Common myeloid progenitor, CD34-positive (primary cell): ENCODE measurements around the gene MAN2A1.

Experiments used
- CTCF ChIA-PET: fragments of 350-600 bp; sonication (Branson Sonifier 250); formaldehyde crosslinking; loops from one replicate; lab custom pipeline; 2021; ENCODE audit warnings: antibody characterized with exemption; lab: Charles Lee
- POLR2A ChIA-PET: fragments of 350-600 bp; sonication (Branson Sonifier 250); formaldehyde crosslinking; loops from one replicate; lab custom pipeline; 2021; ENCODE audit warnings: antibody characterized with exemption; lab: Charles Lee
- DNase-seq, 3 donors: peaks; one replicate each; pipeline versions ENCODE4 v3.0.0 to v3.0.0-alpha.2; 2013
- H3K27ac ChIP-seq, 2 experiments: 1 replicate in 1 of 2; 2 replicates in 1 of 2; pipeline ENCODE4 v1.7.0; 2013; ENCODE audit warnings: inconsistent platforms in 2 of 2, low read length in 2 of 2, mild to moderate bottlenecking in 2 of 2, low read depth in 1 of 2, moderate library complexity in 1 of 2; ENCODE audit not compliant: severe bottlenecking in 2 of 2, insufficient read depth in 1 of 2, poor library complexity in 1 of 2
- H3K27me3 ChIP-seq, 5 experiments: replicated peaks in 2 of 5; 1 replicate in 3 of 5; 2 replicates in 2 of 5; pipeline versions ENCODE4 v1.6.1 to v1.7.0; 2013; ENCODE audit warnings: low read length in 4 of 5, mild to moderate bottlenecking in 2 of 5, moderate library complexity in 2 of 5, inconsistent platforms in 1 of 5; ENCODE audit not compliant: insufficient read depth in 5 of 5, control insufficient read depth in 4 of 5
- H3K36me3 ChIP-seq, 4 experiments: 1 replicate in 2 of 4; 2 replicates in 2 of 4; pipeline versions ENCODE4 v1.6.1 to v1.7.0; 2013; ENCODE audit warnings: low read length in 3 of 4, control low read depth in 1 of 4, mild to moderate bottlenecking in 1 of 4; ENCODE audit not compliant: control insufficient read depth in 4 of 4, insufficient read depth in 4 of 4
- H3K4me1 ChIP-seq, 4 experiments: 1 replicate in 3 of 4; 2 replicates in 1 of 4; pipeline versions ENCODE4 v1.6.1 to v1.7.1; 2013; ENCODE audit warnings: low read length in 3 of 4, mild to moderate bottlenecking in 3 of 4, control low read depth in 1 of 4, inconsistent platforms in 1 of 4, moderate library complexity in 1 of 4; ENCODE audit not compliant: control insufficient read depth in 4 of 4, insufficient read depth in 4 of 4; ENCODE audit errors: control extremely low read depth in 1 of 4
- H3K4me3 ChIP-seq, 7 experiments: 1 replicate in 4 of 7; 2 replicates in 3 of 7; pipeline versions ENCODE4 v1.5.1 to v1.7.0; 2013; ENCODE audit warnings: mild to moderate bottlenecking in 7 of 7, low read length in 6 of 7, moderate library complexity in 6 of 7, inconsistent platforms in 2 of 7, low read depth in 2 of 7, control low read depth in 1 of 7; ENCODE audit not compliant: insufficient read depth in 4 of 7, control insufficient read depth in 1 of 7; ENCODE audit errors: extremely low read depth in 1 of 7
- H3K9me3 ChIP-seq, 5 experiments: 1 replicate in 4 of 5; 2 replicates in 1 of 5; pipeline versions ENCODE4 v1.6.1 to v1.7.1; 2013; ENCODE audit warnings: low read length in 4 of 5, mild to moderate bottlenecking in 2 of 5, inconsistent platforms in 1 of 5, low read depth in 1 of 5, moderate library complexity in 1 of 5; ENCODE audit not compliant: control insufficient read depth in 4 of 5, insufficient read depth in 2 of 5; ENCODE audit errors: control extremely low read depth in 1 of 5
- WGBS: methylation state at CpG from one replicate; pipeline ENCODE4 v1.1.5; 2013; ENCODE audit not compliant: insufficient coverage; 5-methylcytosine and 5-hydroxymethylcytosine counted together

MAN2A1 gene

DNA sequence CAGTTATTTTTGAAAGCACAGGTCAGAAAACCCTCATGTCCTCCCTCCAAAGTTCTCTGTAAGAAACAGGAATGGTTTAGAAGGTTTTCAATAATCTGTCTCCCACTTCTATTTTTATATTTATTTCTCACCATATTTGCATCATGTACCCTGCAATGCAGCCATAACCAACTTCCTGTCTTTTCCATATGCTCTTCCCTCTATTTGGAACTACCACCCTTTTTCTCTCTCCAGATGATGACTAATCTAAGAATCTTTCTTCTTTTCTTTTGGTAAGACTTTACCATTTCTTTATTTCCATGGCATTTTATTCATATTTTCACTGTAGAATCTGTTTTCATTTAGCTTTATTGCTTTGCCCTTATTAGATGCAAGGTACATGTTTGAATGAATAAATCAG lies 33.9 kb downstream of the MAN2A1 start:
- Histone ChIP-seq H3K4me1 (no peaks in the 10 kb centered on the region), H3K27me3 (no peaks in the 10 kb centered on the region), H3K27ac (no peak overlapping the region), H3K4me3 (no peak overlapping the region), H3K36me3 (peaks cover 3 to 5% (median 3%) of the 10 kb centered on the region in 4 experiments), H3K9me3 (no peaks in the 10 kb centered on the region)
- DNase-seq: no peak
- ChIA-PET CTCF (interaction anchor here (1.4 kb wide), 1 partner anchor 33 kb away, joined by 3 read pairs; no protein-coding TSS in a partner anchor), POLR2A (no interaction called here)

GRCh38 chr5:109725135-109725534 lies 35.4 kb downstream of the MAN2A1 start:
- Histone ChIP-seq H3K27ac (no peak overlapping the region), H3K4me3 (no peak overlapping the region), H3K36me3 (peaks cover 3 to 5% (median 4%) of the 10 kb centered on the region in 4 experiments), H3K9me3 (no peaks in the 10 kb centered on the region), H3K4me1 (no peaks in the 10 kb centered on the region), H3K27me3 (no peaks in the 10 kb centered on the region)
- CTCF ChIA-PET: interaction anchor here (1.1 to 1.6 kb wide), 2 partner anchors 14 to 18 kb away, joined by 4 to 6 read pairs; no protein-coding TSS in a partner anchor
- 100% methylated on average over 1 of the region's 2 CpGs for WGBS
- POLR2A ChIA-PET: no interaction called here
- no peak for DNase-seq

DNA sequence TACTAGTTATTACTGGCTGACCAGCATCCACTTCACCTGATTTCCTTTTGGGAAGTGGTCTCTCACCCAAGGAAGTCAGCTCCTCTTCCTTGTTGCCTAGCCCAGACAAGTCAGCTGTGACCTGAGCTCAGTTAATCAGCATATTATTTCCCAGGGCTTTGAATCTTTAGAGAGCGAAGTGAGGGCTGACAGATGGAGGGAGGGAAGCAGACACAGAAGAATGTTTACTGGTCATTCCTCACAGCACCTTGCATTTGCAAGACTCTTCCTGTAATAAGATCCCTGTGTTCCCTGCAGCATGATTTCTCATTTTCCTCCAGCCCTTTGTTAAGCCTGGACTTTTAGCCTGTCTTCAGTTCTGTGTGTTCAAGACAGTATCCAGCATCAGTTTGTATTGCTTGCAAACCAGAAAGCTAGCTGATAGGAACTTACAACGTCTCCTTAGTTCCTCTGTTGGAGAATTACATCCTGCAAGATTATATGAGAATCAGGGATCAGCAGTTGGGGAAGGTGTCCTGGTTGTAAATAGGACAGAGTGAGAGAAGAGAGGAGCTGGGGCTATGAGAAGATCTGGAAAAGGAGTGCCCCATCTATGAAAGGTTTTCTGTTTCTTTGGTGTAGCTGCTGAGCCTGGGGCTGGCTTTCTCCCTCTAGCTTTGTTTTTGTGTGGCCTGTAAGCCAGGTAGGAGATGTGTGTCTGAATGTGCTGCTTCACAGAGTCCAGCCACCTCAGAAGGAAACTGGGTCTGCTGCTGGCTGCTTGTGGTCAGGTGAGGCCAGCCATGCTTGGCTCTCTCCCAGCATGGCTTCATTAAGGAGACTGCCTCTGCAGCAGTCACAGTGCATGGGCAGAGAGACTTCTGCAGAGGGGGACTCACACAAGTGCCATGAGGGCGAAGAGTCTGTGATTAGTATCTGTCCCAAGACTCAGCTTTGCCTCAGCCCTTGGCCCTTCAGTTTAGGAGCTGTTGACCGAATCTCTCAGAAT lies 50.3 kb downstream of the MAN2A1 start:
- ChIA-PET POLR2A (interaction anchor here (1.4 kb wide), 1 partner anchor 9 kb away, joined by 3 read pairs; no protein-coding TSS in a partner anchor), CTCF (interaction anchor here (1.0 to 1.6 kb wide), 5 partner anchors 15 to 140 kb away, joined by 3 to 5 read pairs (median 3); partner anchors contain the start of gene MAN2A1)
- Histone ChIP-seq H3K27ac (no peak overlapping the region), H3K27me3 (no peaks in the 10 kb centered on the region), H3K9me3 (no peaks in the 10 kb centered on the region), H3K36me3 (peaks cover 0 to 4% (median 4%) of the 10 kb centered on the region in 4 experiments), H3K4me1 (peaks cover 0 to 14% (median 12%) of the 10 kb centered on the region in 4 experiments), H3K4me3 (no peak overlapping the region)
- 44% methylated on average over 3 of the region's 4 CpGs for WGBS
- DNase-seq: peak in 1 of 3 donors; percentile 24

GRCh38 chr5:109740966-109741365 lies 51.2 kb downstream of the MAN2A1 start:
- no CpG with 5 or more reads among the region's 1 CpG for WGBS
- Histone ChIP-seq H3K4me3 (no peak overlapping the region), H3K27me3 (no peaks in the 10 kb centered on the region), H3K4me1 (peaks cover 0 to 14% (median 12%) of the 10 kb centered on the region in 4 experiments), H3K36me3 (peaks cover 0 to 4% (median 4%) of the 10 kb centered on the region in 4 experiments), H3K27ac (no peak overlapping the region), H3K9me3 (no peaks in the 10 kb centered on the region)
- DNase-seq: no peak
- POLR2A ChIA-PET: no interaction called here
- CTCF ChIA-PET: interaction anchor here (1.1 to 1.5 kb wide), 4 partner anchors 13 to 141 kb away, joined by 3 read pairs; partner anchors contain the start of gene MAN2A1

GRCh38 chr5:109741390-109741789 lies 51.7 kb downstream of the MAN2A1 start:
- ChIA-PET POLR2A (no interaction called here), CTCF (interaction anchor here (1.1 kb wide), 2 partner anchors 13 to 21 kb away, joined by 3 read pairs; no protein-coding TSS in a partner anchor)
- 100% methylated on average over 1 of the region's 1 CpG for WGBS
- no peaks in the 10 kb centered on the region for H3K9me3 ChIP-seq
- H3K4me1 ChIP-seq: peaks cover 0 to 14% (median 12%) of the 10 kb centered on the region in 4 experiments
- H3K4me3 ChIP-seq: no peak overlapping the region
- no peak for DNase-seq
- no peaks in the 10 kb centered on the region for H3K27me3 ChIP-seq
- peaks cover 0 to 4% (median 4%) of the 10 kb centered on the region in 4 experiments for H3K36me3 ChIP-seq
- H3K27ac ChIP-seq: no peak overlapping the region

DNA sequence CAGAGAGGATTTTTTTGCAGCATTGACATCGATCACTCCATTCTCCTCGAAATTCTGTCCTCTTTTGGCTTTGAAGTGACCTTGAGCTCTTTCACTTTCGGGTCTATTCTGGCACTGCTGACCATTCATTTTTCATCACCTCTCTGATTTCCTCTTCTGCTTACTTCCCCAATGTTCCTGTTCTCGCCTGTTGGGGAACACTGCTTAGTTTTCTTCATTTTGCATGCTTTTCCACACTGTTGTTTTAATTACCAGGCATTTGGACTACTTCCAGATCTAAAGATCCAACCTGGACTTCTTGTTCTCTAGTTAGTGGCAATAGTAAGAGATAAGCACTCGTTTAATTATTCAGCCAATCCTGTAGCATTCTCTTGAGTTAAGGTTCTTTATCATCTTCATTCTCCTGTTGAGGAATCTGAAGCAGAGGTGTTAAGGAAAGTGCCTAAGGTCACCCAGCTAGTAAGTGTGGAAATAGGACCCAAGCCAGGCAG lies 53.4 kb downstream of the MAN2A1 start:
- POLR2A ChIA-PET: no interaction called here
- 92% methylated on average over 4 of the region's 5 CpGs for WGBS

More for the DNA sequence above, 53.4 kb downstream of the MAN2A1 start:
- CTCF ChIA-PET: no interaction called here
- no peaks in the 10 kb centered on the region for H3K9me3 ChIP-seq
- DNase-seq: no peak
- H3K27ac ChIP-seq: no peak overlapping the region
- H3K27me3 ChIP-seq: no peaks in the 10 kb centered on the region
- H3K4me1 ChIP-seq: peaks cover 0 to 14% (median 12%) of the 10 kb centered on the region in 4 experiments
- H3K4me3 ChIP-seq: no peak overlapping the region
- peaks cover 0 to 4% (median 4%) of the 10 kb centered on the region in 4 experiments for H3K36me3 ChIP-seq
